Measurements from ENCODE around the gene PRICKLE2.

GRCh38 chr3:64059484-64060175 is 165.6 kb downstream of the PRICKLE2 start:
- TF ChIP-seq CTCF (IDR thresholded peaks at IDR 0.05; ENCODE audit: low read length) (no peak), EZH2 (IDR thresholded peaks at IDR 0.05; ENCODE audit: borderline replicate concordance, low read length) (no peak)
